HS-27A (cell line): ENCODE measurements around the gene MRGPRD.
A peak's percentile ranks its signal among the peaks of the same experiment; 100 is the strongest.

ENCODE experiments used
- DNase-seq: peaks from one replicate; pipeline ENCODE4 v3.0.0-alpha.2; 2012; ENCODE audit warnings: low read depth, missing footprints

MRGPRD gene, protein sequence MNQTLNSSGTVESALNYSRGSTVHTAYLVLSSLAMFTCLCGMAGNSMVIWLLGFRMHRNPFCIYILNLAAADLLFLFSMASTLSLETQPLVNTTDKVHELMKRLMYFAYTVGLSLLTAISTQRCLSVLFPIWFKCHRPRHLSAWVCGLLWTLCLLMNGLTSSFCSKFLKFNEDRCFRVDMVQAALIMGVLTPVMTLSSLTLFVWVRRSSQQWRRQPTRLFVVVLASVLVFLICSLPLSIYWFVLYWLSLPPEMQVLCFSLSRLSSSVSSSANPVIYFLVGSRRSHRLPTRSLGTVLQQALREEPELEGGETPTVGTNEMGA

DNA sequence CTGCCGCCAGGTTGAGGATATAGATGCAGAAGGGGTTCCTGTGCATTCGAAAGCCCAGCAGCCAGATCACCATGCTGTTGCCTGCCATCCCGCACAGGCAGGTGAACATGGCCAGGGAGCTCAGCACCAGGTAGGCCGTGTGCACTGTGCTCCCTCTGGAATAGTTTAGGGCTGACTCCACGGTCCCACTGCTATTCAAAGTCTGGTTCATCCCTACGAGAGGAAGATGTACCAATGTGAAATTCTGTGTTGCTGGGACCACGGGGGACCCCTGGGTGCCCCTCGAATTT is at the start of gene MRGPRD:
MRGPRD (minus strand) TSS at position 211 of the 290 bp plus-strand sequence; CDS start at position 211, 0 bp downstream.
- no peak for DNase-seq

DNA sequence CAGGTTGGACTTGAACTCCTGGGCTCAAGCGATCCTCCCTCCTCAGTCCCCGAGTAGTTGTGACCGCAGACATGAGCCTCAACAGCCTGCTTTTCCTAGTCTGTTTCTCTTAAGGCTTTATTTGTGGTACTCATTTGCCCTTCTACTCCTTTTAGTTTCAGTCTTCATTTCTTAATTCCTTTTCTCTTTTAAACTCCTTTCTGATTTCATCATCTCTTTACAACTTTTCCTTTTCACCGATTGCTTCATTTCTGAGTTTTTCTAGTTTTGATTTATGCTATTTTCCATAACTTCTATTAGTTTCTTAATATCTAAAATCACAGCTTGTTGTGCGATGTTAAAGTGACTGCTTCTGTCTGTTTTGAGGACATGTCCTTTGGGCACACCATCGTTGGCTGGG is 49.5 kb upstream of the MRGPRD start:
- DNase-seq: no peak

DNA sequence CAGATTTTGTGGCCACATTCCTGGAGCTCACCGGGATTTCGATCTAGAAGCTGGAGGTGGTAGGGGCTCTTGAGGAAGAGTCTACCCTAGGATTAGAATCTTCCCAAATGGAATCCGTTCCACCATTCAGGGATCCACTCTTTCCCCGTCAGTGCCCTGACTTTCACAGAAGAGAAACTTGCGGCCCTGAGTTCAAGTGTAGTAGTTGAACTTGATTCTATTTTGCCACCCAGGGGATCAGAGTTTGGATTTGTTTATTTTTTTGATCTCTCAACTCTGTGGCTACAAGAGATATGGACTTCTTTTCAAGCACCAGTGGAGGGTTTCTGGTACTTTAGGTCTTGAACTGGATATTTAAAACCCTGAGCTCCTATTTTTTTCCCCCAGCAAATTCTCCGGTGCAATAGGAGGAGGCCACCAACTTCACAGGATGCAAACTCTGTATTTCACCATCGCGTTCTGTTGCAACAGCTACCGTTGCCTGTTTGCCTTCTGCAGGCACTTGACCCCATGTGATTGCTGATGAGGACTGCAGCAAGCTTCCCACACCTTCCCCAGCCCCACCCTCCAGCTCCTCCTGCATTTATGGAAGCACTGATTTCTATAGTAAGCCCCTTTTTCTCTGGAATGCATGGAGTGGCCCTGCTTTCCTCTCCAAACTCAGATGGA is 47.1 kb upstream of the MRGPRD start:
- DNase-seq: no peak

DNA sequence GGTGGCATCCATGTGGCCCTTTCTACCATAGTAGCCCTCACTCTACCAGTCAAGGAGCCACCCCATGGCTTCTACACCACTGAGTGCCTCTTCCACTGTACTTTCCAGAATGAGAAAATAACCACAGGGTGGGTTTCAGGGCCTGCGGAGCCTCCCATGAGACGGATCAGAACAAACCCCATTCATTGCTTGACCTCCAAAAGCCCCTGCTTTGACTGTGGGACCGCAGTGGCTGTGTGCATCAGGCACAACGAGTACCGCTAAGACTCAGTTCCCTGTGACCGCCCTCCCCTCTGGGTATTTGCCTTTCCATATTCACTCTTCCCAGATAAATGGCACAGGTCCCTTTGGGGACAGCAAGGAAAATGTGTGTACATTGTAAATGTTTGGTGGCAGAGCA is 43.7 kb upstream of the MRGPRD start:
- DNase-seq: no peak

DNA sequence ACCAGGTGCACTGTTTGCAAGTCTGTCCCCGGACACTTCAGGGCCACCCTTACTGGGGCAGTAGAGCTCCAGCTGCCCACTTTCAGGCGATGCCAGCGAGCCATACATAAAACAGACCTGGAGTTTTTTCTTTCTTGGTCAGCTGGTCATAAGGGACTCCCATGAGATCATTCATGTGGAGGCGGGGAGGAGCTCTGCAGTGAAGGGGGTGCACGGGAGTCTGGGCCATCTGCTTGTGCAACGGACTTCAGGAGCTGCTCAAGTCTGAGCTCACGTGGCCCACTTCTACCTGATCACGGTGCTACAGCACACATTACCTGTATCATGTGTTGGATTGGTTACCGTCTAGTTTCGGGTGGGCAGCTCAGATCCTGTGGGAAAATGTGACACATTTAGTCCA is 41.5 kb upstream of the MRGPRD start:
- DNase-seq: no peak

DNA sequence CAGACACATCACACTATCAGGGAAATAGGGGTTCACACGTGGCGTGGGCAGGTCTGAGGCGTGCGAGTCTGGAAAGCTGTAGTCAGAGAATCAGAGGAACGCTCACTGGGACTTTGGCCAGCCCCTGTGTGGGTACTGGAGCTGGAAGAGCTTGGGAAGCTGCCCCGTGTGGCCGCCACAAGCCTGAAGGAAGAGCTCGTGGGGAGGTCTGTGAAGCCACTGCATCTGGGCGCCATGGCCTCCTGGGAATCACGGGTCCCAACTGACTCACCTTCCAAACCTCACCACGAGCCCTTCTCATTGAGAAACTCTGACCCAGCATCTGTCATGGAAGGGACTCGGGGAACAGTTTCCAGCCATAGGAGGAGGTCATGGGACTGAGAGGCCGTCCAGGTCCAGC is 38.1 kb upstream of the MRGPRD start:
- no peak for DNase-seq

DNA sequence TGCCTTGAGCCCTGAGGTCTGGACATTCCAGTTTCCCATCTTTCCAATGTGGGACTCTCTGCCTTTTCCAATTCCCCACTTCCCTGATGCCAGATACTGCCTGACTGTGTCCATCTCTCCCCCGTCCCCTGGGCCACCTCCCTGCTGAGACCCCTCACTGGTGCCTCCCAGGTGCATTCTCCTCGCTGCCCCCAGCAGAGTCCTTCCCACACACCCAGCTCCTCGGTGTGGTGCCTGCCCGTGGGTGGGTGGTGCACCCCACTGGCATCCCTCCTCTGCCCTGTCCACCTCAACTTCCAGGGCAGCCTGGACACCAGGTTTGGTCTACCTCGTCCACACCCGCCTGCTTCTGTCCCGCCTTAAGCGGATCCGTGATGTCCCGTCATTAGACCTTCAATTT is 37.2 kb upstream of the MRGPRD start:
- DNase-seq: no peak

DNA sequence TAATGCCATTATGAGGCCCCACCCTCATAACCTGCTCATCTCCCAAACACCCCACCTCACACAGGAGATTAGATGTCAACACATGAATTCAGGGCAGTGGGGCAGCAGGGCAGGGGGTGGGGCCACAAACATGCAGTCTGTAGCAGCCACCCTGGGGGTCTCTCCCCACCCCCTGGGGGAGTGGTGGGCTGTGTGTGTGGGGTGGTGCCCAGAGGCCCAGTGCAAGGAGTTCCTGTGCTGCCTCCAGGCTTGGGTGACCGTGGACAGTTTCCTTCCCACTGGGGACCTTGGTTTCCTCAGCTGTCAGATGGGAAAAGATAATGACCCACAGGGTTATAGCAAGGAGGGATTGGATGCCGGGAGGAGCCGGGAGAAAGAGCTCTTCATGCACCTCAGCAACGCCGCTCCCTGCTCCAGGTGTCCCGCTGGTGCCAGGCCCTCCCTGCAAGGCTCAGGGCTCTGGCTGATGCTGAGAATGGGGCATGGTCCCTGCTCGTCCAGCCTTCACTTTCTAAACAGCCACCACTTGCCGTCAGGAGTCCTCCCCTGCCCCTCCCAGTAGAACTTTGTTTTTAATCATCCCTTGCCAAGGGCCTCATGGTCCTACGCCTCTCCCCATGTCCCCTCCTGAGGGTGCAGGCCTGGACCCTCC is 34.2 kb upstream of the MRGPRD start:
- no peak for DNase-seq

DNA sequence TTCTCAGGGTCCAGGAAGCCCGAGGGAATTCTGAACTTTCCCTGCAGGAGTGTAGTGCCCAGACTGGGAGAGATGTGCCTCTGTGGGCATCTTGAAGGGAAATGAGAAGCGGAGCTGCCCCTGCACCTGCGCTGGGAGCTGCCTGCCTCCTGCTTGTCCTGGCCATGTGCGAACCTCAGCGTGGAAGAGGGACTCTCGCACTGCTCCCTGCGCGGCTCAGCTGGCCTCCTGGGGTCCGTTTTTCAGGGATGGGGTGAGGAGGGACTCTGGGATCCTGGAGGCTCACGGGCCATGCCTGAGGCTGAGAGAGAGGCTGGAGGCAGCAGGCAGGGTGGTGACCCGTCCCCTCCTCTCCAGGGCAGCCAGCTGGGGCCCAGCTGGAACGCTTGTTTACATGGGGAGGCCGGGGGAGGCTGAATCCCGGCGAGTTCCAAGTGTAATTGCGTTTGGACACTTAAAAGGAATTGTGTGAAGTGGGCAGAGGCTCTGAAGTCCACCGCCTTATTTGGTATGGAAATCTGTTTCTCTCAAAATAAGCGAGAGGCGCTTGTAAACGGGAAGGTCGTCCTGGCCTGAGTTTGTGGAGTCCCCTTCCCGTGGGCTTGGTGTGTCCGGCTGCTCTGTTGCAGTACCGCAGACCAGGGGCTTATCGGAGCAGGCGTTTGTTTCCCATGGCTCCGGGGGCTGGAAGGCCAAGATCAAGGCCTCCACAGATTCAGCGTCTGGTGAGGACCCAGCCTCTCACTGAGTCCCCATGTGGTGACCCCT is 33.5 kb upstream of the MRGPRD start:
- DNase-seq: no peak

DNA sequence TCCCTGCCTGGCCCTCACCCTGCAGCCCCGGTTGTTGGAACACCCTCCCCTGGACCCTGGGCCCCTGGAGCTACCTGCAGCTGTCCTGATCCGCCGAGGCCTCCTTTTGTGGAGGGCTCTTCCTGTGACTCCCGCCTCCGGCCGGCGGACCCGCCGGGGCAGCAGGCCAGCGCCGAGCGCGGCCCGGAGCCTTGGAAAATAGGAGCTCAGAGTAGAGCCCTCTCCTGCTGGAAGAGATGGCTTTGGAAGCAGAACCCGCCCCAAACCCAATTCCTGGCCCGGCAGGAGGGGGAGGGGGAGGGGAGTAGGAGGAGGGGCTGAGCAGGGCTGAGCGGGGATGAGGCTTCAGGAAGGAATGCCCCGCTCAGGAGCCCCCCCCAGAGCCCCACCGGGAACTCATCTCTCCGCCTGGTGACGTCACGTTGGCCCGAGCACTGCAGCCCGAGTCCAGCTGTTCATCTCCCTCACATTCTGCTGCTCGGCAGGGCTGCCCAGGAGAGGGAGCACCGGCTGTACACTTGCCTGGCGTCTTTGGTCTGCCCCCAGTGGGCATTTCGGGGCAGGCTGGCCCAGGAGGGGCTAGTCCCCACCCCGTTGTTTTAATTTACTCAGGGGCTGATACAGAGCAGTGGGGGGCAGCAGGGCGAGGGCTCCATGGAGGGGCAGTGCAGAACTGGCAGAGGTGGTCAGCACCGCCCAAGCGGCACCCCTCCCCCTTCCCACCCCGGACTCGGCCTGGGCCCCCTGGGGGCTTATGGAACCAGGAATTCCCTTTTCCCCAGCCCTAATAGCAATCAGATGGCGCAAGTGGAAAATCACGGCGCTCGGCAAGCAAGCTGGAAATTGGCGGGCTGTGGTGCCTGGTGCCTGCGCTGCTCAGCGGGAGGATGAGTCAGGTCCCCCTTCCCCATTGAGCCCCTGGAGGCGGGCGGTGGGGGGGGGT is 32.5 kb upstream of the MRGPRD start, which contains the start of gene MRGPRF:
MRGPRF (minus strand) TSS at position 238 of the 943 bp plus-strand sequence. CDS start 3,345 bp downstream, outside the sequence.
- no peak for DNase-seq

DNA sequence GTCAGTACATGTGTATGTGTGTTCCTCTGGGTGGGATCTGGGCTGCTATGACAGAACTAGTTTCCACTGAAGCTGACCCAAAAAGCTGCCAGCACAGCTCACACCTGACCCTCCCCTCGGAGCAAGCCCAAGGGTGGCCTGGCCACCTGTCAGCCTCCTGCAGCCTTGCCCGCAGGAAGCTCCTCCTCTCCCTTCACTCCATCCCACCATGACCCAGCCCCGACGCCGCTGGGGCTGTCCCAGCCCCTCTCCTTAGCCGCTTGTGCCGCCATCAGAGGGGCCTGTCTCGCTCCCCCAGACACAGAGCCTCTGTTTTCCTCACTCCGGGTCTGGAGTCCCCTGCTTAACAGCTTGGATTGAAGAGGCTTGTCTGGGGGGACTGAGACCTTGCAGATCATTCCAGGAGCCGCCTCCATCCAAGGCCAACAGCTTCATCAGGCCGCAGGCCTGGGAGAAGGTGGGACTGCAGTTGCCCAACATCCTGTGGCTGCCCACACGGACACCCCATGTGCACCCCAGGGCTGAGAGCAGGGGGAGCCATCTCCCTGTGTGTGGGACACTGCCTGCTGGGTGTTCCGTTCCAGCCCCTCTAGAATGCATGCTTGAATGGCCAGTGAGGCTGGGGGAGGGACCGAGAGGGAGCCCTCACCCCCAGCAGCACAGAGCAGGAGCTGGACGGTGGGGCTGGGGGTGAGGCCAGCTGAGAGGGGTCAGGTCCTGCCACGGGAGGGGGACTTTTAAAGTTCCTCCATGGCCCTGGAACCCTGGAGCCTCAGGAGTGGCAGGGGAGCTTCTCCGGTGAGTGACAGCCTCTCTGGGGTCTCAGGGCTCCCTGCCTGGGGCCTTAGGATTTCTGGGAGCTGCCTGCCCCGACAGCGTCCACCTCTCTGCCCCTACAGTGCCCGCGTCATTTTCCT is 31.6 kb upstream of the MRGPRD start:
- no peak for DNase-seq

DNA sequence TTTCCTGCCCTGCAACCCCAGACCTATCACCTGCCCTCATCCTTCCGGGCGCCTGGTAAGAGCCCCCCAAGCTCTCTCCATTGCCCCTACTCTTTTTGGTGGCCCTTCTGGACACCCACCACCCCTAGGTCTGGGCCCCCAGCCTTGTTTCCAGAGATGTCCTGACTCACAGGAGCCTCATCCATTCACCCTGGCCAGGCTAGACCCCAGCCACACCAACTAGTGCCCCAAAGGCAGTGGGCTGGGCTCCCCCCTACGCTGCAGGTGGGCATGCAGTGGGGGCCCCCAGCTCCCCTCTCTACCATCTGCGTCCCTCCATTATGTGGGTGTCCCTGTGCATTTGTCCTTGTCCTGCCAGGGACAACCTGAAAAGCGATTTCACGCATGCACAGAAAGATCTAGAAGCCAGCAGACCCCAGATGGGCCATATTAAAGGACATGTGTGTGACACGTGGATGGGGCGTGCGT is 30.9 kb upstream of the MRGPRD start:
- DNase-seq: no peak

DNA sequence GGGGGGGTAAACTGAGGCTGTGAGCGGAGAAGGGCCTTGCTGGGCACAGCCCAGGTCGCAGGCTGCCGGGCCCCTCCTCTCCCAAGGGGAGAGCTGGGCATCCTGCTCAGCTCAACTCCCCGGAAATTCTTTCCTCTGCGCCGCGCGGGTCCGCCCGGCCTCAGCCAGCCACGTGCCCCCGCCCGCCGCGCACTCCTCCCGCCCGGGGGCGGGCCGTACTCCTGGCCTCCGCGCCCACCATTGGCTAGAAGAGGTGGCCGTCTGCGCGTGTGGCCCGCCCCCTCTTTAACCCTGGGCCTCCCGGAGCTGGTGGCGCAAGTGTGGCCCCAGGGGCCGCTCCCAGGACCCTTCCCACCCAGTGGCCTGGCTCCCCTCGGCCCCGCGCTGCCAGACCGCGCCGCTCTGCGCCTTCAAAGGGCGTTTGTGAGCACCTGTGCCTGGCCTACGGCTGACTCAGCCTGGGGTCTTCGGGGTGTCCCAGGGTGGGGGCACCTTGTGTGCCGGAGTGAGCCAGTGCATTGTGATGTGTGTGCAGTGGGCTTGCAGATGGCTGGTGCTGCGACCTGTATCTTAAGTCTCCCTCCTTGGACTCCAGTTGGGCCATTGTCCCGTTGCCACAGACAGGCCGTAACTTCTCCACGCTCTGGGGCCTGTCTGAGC is 30.3 kb upstream of the MRGPRD start:
- DNase-seq: no peak

DNA sequence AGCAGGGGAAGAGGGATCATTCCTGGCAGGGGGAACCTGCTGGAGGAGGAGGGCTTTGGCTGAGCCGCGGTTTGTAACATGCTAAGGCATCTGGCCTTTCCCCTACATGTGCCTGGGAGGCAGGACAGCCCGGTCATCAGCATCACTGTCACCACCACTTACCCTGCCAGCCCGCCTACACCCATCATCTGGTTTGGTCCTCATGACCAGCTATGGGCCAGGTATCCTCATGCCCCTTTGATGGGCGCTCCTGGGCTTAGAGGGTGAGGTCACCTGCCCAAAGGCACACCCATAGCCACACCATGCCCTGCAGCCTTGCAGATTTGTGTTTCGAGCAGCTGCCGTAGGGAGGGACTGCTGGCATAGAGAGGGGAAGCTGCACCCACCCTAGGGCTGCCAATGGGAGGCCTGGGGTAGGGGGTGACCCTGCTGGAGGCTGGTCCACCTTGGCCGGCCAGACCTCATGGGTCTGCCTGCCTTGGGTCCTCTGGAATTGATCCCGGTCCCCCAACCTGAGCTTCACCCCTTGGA is 29.6 kb upstream of the MRGPRD start:
- DNase-seq: no peak

DNA sequence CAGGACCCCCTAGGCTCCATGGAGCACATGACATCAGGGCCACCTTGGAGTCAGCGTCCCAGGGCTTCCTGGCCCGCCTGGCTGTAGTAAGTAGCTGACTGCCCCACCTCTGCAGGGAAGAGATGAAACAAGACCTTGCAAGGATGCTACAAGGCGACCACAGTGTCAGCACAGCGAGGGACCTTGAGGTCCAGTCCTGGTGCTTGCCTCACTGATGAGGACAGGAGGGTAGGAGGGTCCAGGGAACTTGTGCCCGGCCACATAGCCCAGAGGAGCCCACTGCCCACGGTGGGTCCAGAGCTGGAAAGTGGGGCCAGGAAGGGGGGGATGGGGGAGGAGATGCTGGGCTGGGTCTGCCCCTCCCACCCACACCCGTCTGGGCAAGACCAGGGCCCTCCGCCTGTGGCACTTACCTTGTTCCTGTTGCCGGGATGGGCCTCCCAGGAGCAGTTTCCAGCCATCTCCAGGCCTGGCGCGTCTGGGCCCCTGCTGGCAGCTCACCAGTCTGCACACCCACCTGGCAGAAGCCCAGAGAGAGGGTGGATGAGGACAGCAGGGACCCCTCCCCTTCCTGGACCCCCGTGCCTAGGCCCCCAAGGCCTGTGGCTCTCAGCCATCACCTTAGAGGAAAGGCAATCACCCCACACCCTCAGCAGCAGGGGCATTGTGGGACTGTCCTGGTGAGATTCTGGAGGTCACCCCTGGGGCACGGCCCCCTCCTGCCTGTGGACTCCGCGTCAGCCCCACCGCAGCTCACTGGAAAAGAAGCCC is 28.8 kb upstream of the MRGPRD start:
- no peak for DNase-seq

DNA sequence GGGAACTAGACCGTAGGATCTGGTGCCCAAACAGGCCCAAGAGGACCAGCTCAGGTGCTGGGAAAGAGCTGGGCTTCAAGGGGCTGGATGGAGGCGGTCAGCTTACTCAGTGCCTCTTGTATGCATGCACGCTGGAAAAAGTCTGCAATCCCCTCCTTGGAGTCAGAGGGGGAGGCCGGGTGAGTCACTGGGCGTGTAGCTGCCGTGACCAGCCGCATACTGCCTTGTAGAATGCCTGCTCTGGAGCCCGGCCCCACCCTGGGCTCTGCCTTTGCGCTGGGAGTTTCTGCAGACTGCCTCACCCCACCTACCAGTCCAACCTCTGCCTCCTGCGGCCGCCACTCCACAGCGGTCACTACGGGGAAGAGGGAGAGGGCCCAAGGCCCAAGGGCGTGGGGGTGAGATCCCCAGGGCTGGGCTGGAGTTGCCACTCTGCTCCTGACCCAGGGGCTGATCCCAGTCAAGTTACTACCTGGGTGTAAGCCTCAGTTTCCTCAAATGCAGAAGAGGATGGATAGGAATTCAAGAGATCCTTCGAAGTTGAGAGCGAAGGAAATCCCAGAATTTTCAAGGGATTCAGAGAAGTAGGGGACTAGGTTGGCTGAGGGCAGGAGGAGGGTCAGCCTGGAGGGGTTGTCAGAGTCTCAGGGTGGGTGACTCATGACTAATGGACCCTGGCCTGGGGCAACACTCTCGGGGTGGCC is 28.1 kb upstream of the MRGPRD start:
- peak; percentile 95 for DNase-seq

DNA sequence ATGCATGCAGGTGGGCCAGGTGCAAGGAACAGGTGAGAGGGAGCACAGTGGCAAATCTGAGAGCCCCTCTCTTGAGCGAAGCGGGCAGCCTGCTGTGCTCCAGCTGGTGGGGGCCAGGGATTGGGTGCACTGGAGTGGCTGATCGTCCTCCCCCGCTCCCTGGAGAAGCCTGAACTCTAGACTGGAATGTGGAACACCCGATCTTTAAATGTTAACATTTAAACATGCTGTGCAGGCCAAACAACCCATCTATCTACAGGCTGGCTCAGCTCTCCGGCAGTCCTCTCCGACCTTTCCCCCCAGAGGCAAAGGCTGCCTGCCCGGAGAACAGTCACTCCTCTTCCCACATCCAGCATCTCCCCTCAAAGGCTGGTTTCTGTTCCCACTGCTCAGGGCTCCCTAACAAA is 27.2 kb upstream of the MRGPRD start:
- no peak for DNase-seq

DNA sequence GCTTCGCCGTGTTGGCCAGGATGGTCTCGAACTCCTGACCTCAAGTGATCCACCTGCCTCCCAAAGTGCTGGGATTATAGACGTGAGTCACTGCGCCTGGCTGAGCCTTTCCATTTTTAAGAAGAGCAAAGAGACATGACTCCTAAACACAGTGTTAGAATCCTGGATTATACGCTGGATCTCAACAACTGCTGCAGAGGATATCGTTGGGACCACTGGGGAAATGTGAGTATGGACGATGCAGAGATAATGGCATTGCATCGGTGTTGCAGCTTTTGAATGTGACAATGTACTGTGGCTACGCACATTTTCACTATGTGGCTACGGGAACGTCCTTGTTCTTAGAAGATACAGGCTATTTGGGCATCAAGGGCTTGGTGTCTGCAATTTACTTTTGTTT is 26.0 kb upstream of the MRGPRD start:
- DNase-seq: no peak
